GM19240 (cell line): ENCODE results near the gene PIK3R5.
"Not testable (repeated sequence)": the region's sequence is repeated elsewhere in the genome, so short reads cannot be mapped to it uniquely, and the experiment has no call there.

ENCODE experiments used
- DNase-seq: peaks from one replicate; pipeline ENCODE4 v3.0.0; 2011; ENCODE audit warnings: low spot score; ENCODE audit not compliant: insufficient read length

The PIK3R5 gene

DNA sequence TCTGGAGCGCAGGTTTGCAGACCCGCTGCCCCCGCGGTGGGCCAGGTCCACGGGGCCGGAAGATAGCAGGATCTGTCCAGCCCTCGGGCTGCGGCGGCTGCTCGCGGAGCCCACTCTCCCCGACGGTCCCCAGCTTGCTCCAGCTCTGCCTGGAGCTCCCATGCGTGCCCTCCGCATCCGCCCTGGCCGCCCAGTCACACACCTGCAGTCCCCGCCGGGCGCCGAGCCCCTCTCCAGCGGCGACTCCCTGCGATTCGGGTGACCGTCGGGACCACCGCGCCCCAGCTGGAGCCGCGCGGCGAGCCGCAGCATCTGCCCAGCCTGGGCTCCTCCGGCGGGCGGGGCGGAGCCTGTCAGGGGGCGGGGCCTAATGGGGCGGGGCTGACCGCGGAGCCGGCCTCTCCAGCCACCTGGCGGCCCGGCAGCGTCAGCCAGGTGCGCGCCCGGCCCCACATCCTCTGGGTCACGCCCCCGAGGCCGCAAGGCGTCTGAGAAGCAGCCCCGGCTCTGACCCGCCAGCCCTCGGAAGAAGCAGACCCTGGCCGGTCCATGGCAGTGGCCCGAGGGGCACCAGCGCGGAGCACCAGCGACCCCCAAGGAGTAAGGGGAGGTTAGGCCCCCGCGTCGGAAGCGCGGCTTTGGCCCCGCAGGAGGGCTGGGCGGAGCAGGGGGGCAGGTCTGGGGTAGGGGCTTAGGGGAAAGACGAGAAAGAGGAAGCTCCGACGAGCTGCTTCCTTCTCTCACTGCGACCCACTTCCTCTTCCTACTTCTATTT, at the start of gene PIK3R5:
Gene PIK3R5 (minus strand): TSS at position 314 of the 775 bp plus-strand sequence. CDS start 54,213 bp downstream, outside the sequence.
- DNase-seq = peak; percentile 75

GRCh38 chr17:9011001-9011400, 45.5 kb upstream of the PIK3R5 start:
- no peak for DNase-seq

DNA sequence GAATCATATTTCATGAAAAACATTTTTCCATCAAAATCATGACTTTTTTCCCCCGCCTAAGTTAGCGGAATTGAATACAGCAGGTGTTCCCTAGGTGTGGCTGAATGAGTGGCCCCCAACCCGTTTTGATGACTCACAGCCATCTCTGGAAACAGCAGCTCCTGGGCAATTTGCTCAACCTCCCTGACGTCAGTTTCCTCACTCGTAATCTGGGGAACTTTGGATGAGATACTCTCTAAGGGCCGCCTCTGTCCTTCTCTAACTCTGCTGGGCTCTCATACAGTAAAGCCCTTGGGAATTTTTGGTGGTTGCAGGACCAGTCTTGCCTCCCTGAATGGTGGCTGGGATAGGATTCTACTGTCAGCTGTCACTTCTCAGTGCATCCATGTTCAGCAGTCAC, 44.2 kb upstream of the PIK3R5 start:
- no peak for DNase-seq

- no peak for DNase-seq
Observed at GRCh38 chr17:9009096-9009495, 43.6 kb upstream of the PIK3R5 start.

DNA sequence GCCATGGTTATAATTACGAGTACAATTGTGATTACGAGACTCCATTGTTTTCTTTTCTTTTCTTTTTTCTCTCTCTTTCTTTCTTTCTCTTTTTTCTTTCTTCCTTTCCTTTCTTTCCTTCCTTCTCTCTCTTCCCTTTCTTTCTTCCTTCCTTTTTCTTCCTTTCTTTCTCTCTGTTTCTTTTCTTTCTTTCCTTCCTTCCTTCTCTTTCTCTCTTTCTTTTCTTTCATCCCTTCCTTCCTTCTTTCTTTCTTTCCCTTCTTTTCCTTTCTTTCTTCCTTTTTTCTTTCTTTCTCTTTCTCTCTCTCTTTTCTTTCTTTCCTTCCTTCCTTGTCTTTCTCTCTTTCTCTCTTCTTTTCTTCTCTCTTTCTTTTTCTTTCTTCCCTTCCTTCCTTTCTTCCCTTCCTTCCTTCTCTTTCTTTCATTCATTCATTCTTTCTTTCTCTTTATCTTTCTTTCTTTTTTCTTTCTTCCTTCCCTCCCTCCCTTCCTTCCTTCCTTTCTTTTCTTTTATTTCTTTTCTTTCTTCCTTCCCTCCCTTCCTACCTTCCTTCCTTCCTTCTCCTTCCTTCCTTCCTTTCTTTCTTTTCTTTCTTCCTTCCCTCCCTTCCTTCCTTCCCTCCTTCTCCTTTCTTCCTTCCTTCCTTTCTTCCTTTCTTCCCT, 41.7 kb upstream of the PIK3R5 start:
- DNase-seq = no peak

- no peak for DNase-seq
Observed at GRCh38 chr17:9006175-9006767, 40.8 kb upstream of the PIK3R5 start.

GRCh38 chr17:9004961-9005285, 39.4 kb upstream of the PIK3R5 start:
- DNase-seq = no peak

GRCh38 chr17:9004132-9004960, 38.8 kb upstream of the PIK3R5 start:
- DNase-seq = no peak

GRCh38 chr17:9003355-9004131, 38.0 kb upstream of the PIK3R5 start:
- DNase-seq = no peak

DNA sequence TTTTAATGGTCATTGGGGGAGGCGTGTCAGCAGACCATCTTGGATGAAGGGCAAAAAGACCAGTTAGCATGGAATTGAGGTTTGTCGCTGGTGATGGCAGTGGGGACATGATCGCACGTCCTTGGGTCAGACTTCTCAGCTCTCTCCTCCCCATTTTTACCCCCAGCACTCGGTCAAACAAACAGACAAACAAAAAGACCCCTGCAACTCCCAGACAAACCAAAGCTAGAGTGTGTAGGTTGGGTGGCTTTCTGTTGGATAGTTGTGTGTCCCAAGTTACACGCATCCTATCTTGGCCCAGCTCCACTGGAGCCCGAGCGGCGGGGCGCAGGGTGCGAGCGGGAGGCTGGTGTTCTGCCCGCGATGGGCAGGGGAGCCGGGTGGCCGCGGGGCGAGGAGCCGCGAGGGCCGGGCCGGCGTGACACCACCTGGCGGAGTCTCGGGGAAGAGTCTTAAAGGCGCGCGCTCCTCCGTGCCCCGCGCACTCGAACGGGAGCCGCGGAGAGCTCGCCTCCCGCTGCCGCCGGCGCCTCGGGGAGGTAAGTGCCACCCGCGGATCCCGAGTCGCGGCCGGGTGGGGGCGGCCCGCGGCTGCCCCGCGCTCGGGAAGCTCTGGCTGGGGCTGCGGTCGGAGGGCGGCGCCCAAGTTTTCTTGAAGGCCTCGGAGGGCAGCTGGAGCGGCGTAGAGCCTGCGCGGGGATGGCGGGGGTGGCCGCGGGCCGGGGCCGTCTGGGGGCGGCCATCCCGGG, 37.3 kb upstream of the PIK3R5 start:
- no peak for DNase-seq

GRCh38 chr17:9002227-9002605, 36.7 kb upstream of the PIK3R5 start:
- no peak for DNase-seq

GRCh38 chr17:9001559-9001958, 36.1 kb upstream of the PIK3R5 start:
- no peak for DNase-seq

- peak; percentile 70 for DNase-seq
Observed at GRCh38 chr17:8997994-8998628, 32.6 kb upstream of the PIK3R5 start.

- DNase-seq = no peak
Observed at GRCh38 chr17:8995711-8996110, 30.2 kb upstream of the PIK3R5 start.

- no peak for DNase-seq
Observed at GRCh38 chr17:8994319-8994718, 28.8 kb upstream of the PIK3R5 start.

GRCh38 chr17:8991514-8992285, 26.2 kb upstream of the PIK3R5 start:
- DNase-seq = no peak

DNA sequence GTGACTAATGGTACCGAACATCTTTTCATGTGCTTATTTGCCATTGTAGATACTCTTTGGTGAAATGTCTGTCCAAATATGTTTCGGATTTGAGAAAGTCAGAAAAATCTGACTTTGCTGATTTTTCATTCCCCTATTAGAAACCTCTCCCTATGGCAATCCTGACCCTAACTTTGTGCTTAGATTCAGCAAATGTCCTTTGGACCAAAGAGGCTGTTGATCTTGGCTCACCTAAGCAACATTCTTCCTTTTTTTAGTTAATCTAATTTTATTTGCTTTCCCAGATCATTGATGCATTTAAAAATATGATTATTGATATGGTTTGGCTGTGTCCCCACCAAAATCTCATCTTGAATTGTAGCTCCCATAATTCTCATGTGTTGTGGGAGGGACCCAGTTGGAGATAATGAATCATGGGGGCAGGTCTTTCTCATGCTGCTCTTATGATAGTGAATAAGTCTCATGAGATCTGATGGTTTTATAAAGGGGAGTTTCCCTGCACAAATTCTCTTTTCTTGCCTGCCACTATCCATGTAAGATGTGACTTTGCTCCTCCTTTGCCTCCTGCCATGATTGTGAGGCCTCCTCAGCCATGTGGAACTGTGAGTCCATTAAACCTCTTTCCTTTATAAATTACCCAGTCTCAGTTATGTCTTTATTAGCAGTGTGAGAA, 22.9 kb upstream of the PIK3R5 start:
- not testable (repeated sequence) for DNase-seq

GRCh38 chr17:8986295-8986694, 20.8 kb upstream of the PIK3R5 start:
- no peak for DNase-seq
